OCI-LY1 (cell line): Measurements from ENCODE around the gene ZNF821.

Source experiments
- H2AFZ ChIP-seq: fragments of 200-600 bp; sonication (generic), shearing (Covaris generic); 2 replicates; pipeline ENCODE4 v1.6.0; 2014; ENCODE audit warnings: antibody characterized with exemption, mild to moderate bottlenecking, low read length
- H3F3A ChIP-seq: fragments of 200-600 bp; sonication (generic), shearing (Covaris generic); 2 replicates; pipeline ENCODE4 v1.6.0; 2014; ENCODE audit warnings: mild to moderate bottlenecking, antibody characterized with exemption, low read length, moderate library complexity; ENCODE audit not compliant: insufficient read depth
- H3K27ac ChIP-seq: fragments of 200-600 bp; sonication (generic); 2 replicates; pipeline ENCODE4 v1.5.1; 2014; ENCODE audit warnings: low read length, mixed run types, mild to moderate bottlenecking, low read depth; ENCODE audit not compliant: poor library complexity, severe bottlenecking
- H3K27me3 ChIP-seq: fragments of 200-600 bp; sonication (generic); 2 replicates; pipeline ENCODE4 v1.6.0; 2014; ENCODE audit warnings: antibody characterized with exemption, mild to moderate bottlenecking, low read length, moderate library complexity; ENCODE audit not compliant: insufficient read depth
- H3K36me3 ChIP-seq: fragments of 200-600 bp; sonication (generic); 2 replicates; pipeline ENCODE4 v1.6.1; 2014; ENCODE audit warnings: mild to moderate bottlenecking, antibody characterized with exemption, low read length, moderate library complexity, mixed read lengths; ENCODE audit not compliant: insufficient read depth
- H3K4me1 ChIP-seq: fragments of 200-600 bp; sonication (generic); 2 replicates; pipeline ENCODE4 v1.5.1; 2014; ENCODE audit warnings: mild to moderate bottlenecking, low read length, moderate library complexity; ENCODE audit not compliant: insufficient read depth, severe bottlenecking
- H3K4me2 ChIP-seq: fragments of 200-600 bp; sonication (generic), shearing (Covaris generic); 2 replicates; pipeline ENCODE4 v1.6.1; 2014; ENCODE audit warnings: low read length
- H3K4me3 ChIP-seq: fragments of 200-600 bp; sonication (generic); 2 replicates; pipeline ENCODE4 v1.5.1; 2014; ENCODE audit warnings: low read length, low read depth, mild to moderate bottlenecking, mixed read lengths; ENCODE audit not compliant: poor library complexity, severe bottlenecking
- H3K79me2 ChIP-seq: fragments of 200-600 bp; shearing (Covaris generic); 2 replicates; pipeline ENCODE4 v1.6.1; 2016; ENCODE audit warnings: mixed run types, low read length, mixed read lengths; ENCODE audit not compliant: insufficient read depth
- H3K9ac ChIP-seq: fragments of 200-600 bp; sonication (generic), shearing (Covaris generic); 2 replicates; pipeline ENCODE4 v1.6.1; 2014; ENCODE audit warnings: mild to moderate bottlenecking, low read length, mixed read lengths
- H3K9me2 ChIP-seq: fragments of 200-600 bp; sonication (generic), shearing (Covaris generic); 2 replicates; pipeline ENCODE4 v1.6.1; 2014; ENCODE audit warnings: low read depth, mild to moderate bottlenecking, low read length, mixed read lengths
- H3K9me3 ChIP-seq: fragments of 200-600 bp; shearing (Covaris generic); 2 replicates; pipeline ENCODE4 v1.6.1; 2014; ENCODE audit warnings: low read length, mixed read lengths
- H4K20me1 ChIP-seq: fragments of 200-600 bp; sonication (generic), shearing (Covaris generic); 2 replicates; pipeline ENCODE4 v1.6.0; 2016; ENCODE audit warnings: mild to moderate bottlenecking, low read length; ENCODE audit not compliant: insufficient read depth
- CTCF ChIP-seq: fragments of 200-600 bp; sonication (generic), shearing (Covaris generic); IDR thresholded peaks from 2 replicates; pipeline ENCODE4 v1.5.1; 2017; ENCODE audit warnings: mild to moderate bottlenecking, antibody characterized with exemption, low read length, moderate library complexity, mixed read lengths
- EZH2 ChIP-seq: fragments of 200-600 bp; sonication (generic), shearing (Covaris generic); IDR thresholded peaks from 2 replicates; pipeline ENCODE4 v1.8.0; 2017; ENCODE audit warnings: borderline replicate concordance, mixed run types, mild to moderate bottlenecking, antibody characterized with exemption, low read length, moderate library complexity, mixed read lengths

ZNF821 gene

GRCh38 chr16:71873199-71873598 lies 10.8 kb downstream of the ZNF821 start:
- H3K9me2 ChIP-seq, result no peaks in the 10 kb centered on the region
- no peak overlapping the region for H2AFZ ChIP-seq
- no peaks in the 10 kb centered on the region for H3K27me3 ChIP-seq
- no peak overlapping the region for H3K4me2 ChIP-seq
- no peaks in the 10 kb centered on the region for H3K9me3 ChIP-seq
- no peak overlapping the region for H3K27ac ChIP-seq
- H3F3A ChIP-seq, result no peaks in the 10 kb centered on the region
- H3K79me2 ChIP-seq, result no peaks in the 10 kb centered on the region
- H3K36me3 ChIP-seq, result 0 out of 2 replicates have a peak, but pooled peaks cover under 1% of the 10 kb centered on the region
- H3K9ac ChIP-seq, result no peak overlapping the region
- no peaks in the 10 kb centered on the region for H3K4me1 ChIP-seq
- no peaks in the 10 kb centered on the region for H4K20me1 ChIP-seq
- TF ChIP-seq CTCF, result no peak
- H3K4me3 ChIP-seq, result no peak overlapping the region

GRCh38 chr16:71870818-71871217 lies 13.2 kb downstream of the ZNF821 start:
- Histone ChIP-seq H3K9me2 (no peaks in the 10 kb centered on the region), H3K4me3 (no peak overlapping the region), H3K79me2 (no peaks in the 10 kb centered on the region)

GRCh38 chr16:71869089-71869488 lies 14.9 kb downstream of the ZNF821 start:
- peaks cover 12% of the 10 kb centered on the region for H3K36me3 ChIP-seq
- TF ChIP-seq CTCF (no peak), EZH2 (no peak)
- no peaks in the 10 kb centered on the region for H3K27me3 ChIP-seq

More at GRCh38 chr16:71870818-71871217, 13.2 kb downstream of the ZNF821 start:
- Histone ChIP-seq H3K9me3 (no peaks in the 10 kb centered on the region), H3K27ac (no peak overlapping the region), H3F3A (no peaks in the 10 kb centered on the region), H2AFZ (no peak overlapping the region), H3K4me1 (no peaks in the 10 kb centered on the region), H3K9ac (no peak overlapping the region), H4K20me1 (no peaks in the 10 kb centered on the region), H3K36me3 (peaks cover 7% of the 10 kb centered on the region), H3K27me3 (no peaks in the 10 kb centered on the region), H3K4me2 (no peak overlapping the region)
- no peak for TF ChIP-seq CTCF
- TF ChIP-seq EZH2, result no peak

More at GRCh38 chr16:71869089-71869488, 14.9 kb downstream of the ZNF821 start:
- no peaks in the 10 kb centered on the region for H3K4me1 ChIP-seq
- no peak overlapping the region for H3K27ac ChIP-seq
- no peaks in the 10 kb centered on the region for H3K79me2 ChIP-seq
- H3K4me3 ChIP-seq, result no peak overlapping the region
- H3K9ac ChIP-seq, result no peak overlapping the region
- H3K9me2 ChIP-seq, result no peaks in the 10 kb centered on the region
- no peak overlapping the region for H2AFZ ChIP-seq
- no peak overlapping the region for H3K4me2 ChIP-seq
- no peaks in the 10 kb centered on the region for H3F3A ChIP-seq
- no peaks in the 10 kb centered on the region for H4K20me1 ChIP-seq
- no peaks in the 10 kb centered on the region for H3K9me3 ChIP-seq
